GM12878 (cell line): ENCODE results near the gene RBBP5.

Source experiments
- CEBPB ChIP-seq, 2 experiments: fragments of 150-350 bp in 1 of 2; IDR thresholded peaks; 2 replicates each; pipeline ENCODE4 v1.6.1; 2012 to 2014; ENCODE audit warnings: low read depth in 2 of 2, low read length in 2 of 2, borderline replicate concordance in 1 of 2, inconsistent platforms in 1 of 2
- POLR2A ChIP-seq: IDR thresholded peaks from 2 replicates; pipeline ENCODE4 v1.6.1; 2011; ENCODE audit warnings: low read depth, mild to moderate bottlenecking, low read length
- SMC3 ChIP-seq: IDR thresholded peaks from 2 replicates; pipeline ENCODE4 v1.6.1; 2011; ENCODE audit warnings: low read length, improper control_type of control experiment, borderline replicate concordance
- TAF1 ChIP-seq: IDR thresholded peaks from 2 replicates; pipeline ENCODE4 v1.6.1; 2011; ENCODE audit warnings: mild to moderate bottlenecking, low read depth, low read length, borderline replicate concordance
- ZBTB40 ChIP-seq: fragments of 450-650 bp; IDR thresholded peaks from 2 replicates; pipeline ENCODE4 v1.6.1; 2016; ENCODE audit warnings: mild to moderate bottlenecking, moderate library complexity, borderline replicate concordance
- TF ChIP-seq, protein P1 (sequence below), 3 experiments: IDR thresholded peaks in 2 of 3; conservative IDR thresholded peaks in 1 of 3; 2 replicates each; pipeline ENCODE4 v1.5.1; 2011; ENCODE audit warnings: low read depth in 3 of 3, low read length in 3 of 3, mild to moderate bottlenecking in 3 of 3, control low read depth in 2 of 3, moderate library complexity in 2 of 3, inconsistent platforms in 1 of 3, mixed read lengths in 1 of 3; ENCODE audit not compliant: control insufficient read depth in 2 of 3, insufficient read depth in 1 of 3; ENCODE audit errors: extremely low read depth in 1 of 3

DNA sequence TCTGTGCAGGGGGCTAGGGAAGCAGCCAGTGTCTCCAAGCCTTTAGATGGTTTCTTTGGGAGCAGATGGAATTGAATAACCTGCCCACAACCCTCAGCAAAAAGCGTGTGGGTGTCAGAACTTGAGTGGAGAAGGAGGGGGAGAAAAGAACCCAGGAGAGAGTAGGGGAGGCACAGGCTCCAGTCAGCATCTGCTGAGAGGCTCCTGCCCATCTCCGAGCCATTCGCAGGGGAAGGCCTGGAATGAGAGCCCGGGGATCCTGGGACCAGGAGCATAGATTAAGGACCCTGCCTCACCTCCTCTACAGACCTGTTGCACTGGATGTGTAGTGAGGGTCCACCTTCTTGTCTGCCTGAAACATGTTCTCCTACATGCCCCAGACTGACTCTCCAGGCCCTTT, 53.8 kb downstream of the RBBP5 start:
- TF ChIP-seq CEBPB (IDR thresholded peaks at IDR 0.05; ENCODE audit: borderline replicate concordance in 1 of 2, low read depth in 2 of 2, low read length in 2 of 2): no peak
- no peak for TF ChIP-seq ZBTB40
- no peak for TF ChIP-seq POLR2A
- TF ChIP-seq SMC3: no peak
- no peak for TF ChIP-seq TAF1
- TF ChIP-seq, protein P1, sequence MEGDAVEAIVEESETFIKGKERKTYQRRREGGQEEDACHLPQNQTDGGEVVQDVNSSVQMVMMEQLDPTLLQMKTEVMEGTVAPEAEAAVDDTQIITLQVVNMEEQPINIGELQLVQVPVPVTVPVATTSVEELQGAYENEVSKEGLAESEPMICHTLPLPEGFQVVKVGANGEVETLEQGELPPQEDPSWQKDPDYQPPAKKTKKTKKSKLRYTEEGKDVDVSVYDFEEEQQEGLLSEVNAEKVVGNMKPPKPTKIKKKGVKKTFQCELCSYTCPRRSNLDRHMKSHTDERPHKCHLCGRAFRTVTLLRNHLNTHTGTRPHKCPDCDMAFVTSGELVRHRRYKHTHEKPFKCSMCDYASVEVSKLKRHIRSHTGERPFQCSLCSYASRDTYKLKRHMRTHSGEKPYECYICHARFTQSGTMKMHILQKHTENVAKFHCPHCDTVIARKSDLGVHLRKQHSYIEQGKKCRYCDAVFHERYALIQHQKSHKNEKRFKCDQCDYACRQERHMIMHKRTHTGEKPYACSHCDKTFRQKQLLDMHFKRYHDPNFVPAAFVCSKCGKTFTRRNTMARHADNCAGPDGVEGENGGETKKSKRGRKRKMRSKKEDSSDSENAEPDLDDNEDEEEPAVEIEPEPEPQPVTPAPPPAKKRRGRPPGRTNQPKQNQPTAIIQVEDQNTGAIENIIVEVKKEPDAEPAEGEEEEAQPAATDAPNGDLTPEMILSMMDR (IDR thresholded peaks at IDR 0.05 in 2 of 3, conservative IDR thresholded peaks at IDR 0.05 in 1 of 3; ENCODE audit: control insufficient read depth in 2 of 3, extremely low read depth in 1 of 3, insufficient read depth in 1 of 3, low read depth in 3 of 3, low read length in 3 of 3): no peak
